CD1c-positive myeloid dendritic cell (primary cell): ENCODE data around the gene SEC23IP.
A peak's percentile ranks its signal among the peaks of the same experiment; 100 is the strongest.
"Not testable (repeated sequence)": the region's sequence is repeated elsewhere in the genome, so short reads cannot be mapped to it uniquely, and the experiment has no call there.

ENCODE experiments used
- DNase-seq: peaks from one replicate; pipeline ENCODE4 v3.0.0-alpha.2; 2016; ENCODE audit errors: extremely low spot score

SEC23IP gene

GRCh38 chr10:119892188-119893065 lies at the start of gene SEC23IP:
SEC23IP (plus strand) TSS chr10:119892730; CDS start chr10:119892783, 53 bp downstream.
- peak; percentile 96 for DNase-seq

- DNase-seq: peak; percentile 41
Measured at GRCh38 chr10:119845656-119846055, 46.9 kb upstream of the SEC23IP start.

- no peak for DNase-seq
Measured at GRCh38 chr10:119849031-119849789, 43.3 kb upstream of the SEC23IP start.

GRCh38 chr10:119849944-119850343 lies 42.6 kb upstream of the SEC23IP start:
- no peak for DNase-seq

GRCh38 chr10:119852277-119852676 lies 40.3 kb upstream of the SEC23IP start:
- no peak for DNase-seq

GRCh38 chr10:119852822-119853221 lies 39.7 kb upstream of the SEC23IP start:
- no peak for DNase-seq

GRCh38 chr10:119853574-119853973 lies 39.0 kb upstream of the SEC23IP start:
- DNase-seq: no peak

GRCh38 chr10:119858063-119858462 lies 34.5 kb upstream of the SEC23IP start:
- no peak for DNase-seq

- peak; percentile 65 for DNase-seq
Measured at GRCh38 chr10:119859420-119860258, 32.9 kb upstream of the SEC23IP start.

- DNase-seq: no peak
Measured at GRCh38 chr10:119860866-119861607, 31.5 kb upstream of the SEC23IP start.

- DNase-seq: no peak
Measured at GRCh38 chr10:119862524-119862923, 30.0 kb upstream of the SEC23IP start.

GRCh38 chr10:119863951-119864565 lies 28.5 kb upstream of the SEC23IP start:
- DNase-seq: peak; percentile 37

GRCh38 chr10:119865699-119866240 lies 26.8 kb upstream of the SEC23IP start:
- DNase-seq: no peak

GRCh38 chr10:119867317-119867716 lies 25.2 kb upstream of the SEC23IP start:
- no peak for DNase-seq

GRCh38 chr10:119869398-119869797 lies 23.1 kb upstream of the SEC23IP start:
- not testable (repeated sequence) for DNase-seq

GRCh38 chr10:119871881-119872609 lies 20.5 kb upstream of the SEC23IP start:
- peak; percentile 54 for DNase-seq

- DNase-seq: no peak
Measured at GRCh38 chr10:119872610-119872859, 20.0 kb upstream of the SEC23IP start, which contains the start of gene MCMBP. MCMBP (minus strand) TSS chr10:119872843; CDS start chr10:119872584, 259 bp downstream.

- DNase-seq: peak; percentile 94
Measured at GRCh38 chr10:119872860-119873681, 19.5 kb upstream of the SEC23IP start.

- no peak for DNase-seq
Measured at GRCh38 chr10:119878524-119878923, 14.0 kb upstream of the SEC23IP start.
